Measurements from ENCODE around the gene EDDM13. TPM values are rescaled to one million over a fixed set of nuclear protein-coding genes. Genes with fewer than 3 reads are reported as not detected.

Gene EDDM13
- total and polyA plus RNA-seq, 2 of the 8 experiments (the other 6 are each of a cell fraction or from before 2014, with no cell fraction given), result not detected

DNA sequence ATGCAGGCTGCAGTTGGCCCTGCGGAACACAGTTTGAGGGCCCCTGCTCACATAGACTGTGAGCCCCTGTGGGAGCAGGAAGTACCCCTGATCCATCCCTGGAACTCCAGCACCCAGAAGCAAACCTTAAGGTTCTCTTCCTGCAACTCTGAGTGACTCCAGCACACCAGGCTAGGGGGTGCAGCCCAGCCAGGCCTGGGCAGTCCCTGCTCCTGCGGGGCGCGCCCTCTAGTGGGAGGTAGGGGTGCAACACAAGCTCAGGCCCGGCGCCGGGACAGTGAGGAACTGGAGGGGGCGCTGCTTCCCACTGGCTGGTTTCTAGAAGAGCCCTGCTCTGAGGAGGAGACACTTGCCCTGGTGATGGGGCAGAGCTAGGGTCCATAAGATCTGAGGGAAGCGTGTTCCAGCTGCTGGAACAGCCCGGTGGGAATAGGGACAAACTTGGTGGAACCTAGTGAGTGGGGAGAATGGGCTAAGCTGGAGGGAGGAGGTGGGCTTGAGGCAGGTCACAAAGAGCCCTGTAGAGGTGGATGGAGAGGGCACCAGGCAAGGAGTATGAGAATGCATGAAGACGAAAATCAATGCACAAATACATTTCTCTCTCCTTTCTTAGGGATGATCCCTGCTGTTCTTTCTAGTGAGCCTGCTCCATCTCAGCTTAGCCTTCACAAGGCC lies 37.1 kb downstream of the EDDM13 start:
- Histone ChIP-seq H3K23ac (ENCODE audit: insufficient read length) (no peak overlapping the region), H4K8ac (ENCODE audit: extremely low read depth, insufficient read depth, low read length) (no peak overlapping the region; the same call in 1 of the 2 replicates), H3K4me3 (ENCODE audit: extremely low read depth in 1 of 4, insufficient read depth in 2 of 4, low read depth in 3 of 4, low read length in 4 of 4) (no peak overlapping the region), H3K18ac (ENCODE audit: extremely low read depth, low read length) (no peak overlapping the region), H2AFZ (ENCODE audit: low read length) (no peak overlapping the region), H2BK5ac (ENCODE audit: low read depth, low read length) (no peak overlapping the region), H3K9me3 (ENCODE audit: insufficient read depth in 2 of 2, low read depth in 1 of 2, low read length in 1 of 2) (0 out of 4 replicates have a peak, but pooled peaks cover 0 to 3% of the 10 kb centered on the region in 2 experiments), H2BK120ac (replicated peaks; ENCODE audit: low read depth, low read length) (no peak overlapping the region), H2AK5ac (ENCODE audit: low read depth, low read length) (no peak overlapping the region), H3K79me1 (ENCODE audit: low read depth, low read length) (no peaks in the 10 kb centered on the region; the same call in 1 of the 2 replicates), H3K56ac (replicated peaks; ENCODE audit: insufficient read length, low read depth, low read length) (no peak overlapping the region), H4K91ac (replicated peaks; ENCODE audit: insufficient read length, low read length) (no peak overlapping the region), H2BK12ac (ENCODE audit: low read depth, low read length) (no peak overlapping the region; the same call in 1 of the 2 replicates), H3K4ac (replicated peaks; ENCODE audit: insufficient read length, low read depth, low read length) (no peak overlapping the region), H3K79me2 (ENCODE audit: control insufficient read depth in 1 of 2, insufficient read depth in 2 of 2, low read length in 2 of 2) (no peaks in the 10 kb centered on the region), H2BK15ac (ENCODE audit: low read length) (no peak overlapping the region; the same call in 1 of the 2 replicates), H3K14ac (ENCODE audit: insufficient read length) (no peak overlapping the region), H4K20me1 (replicated peaks in 1 of 2; ENCODE audit: control insufficient read depth in 1 of 2, insufficient read depth in 2 of 2, low read length in 2 of 2) (peaks cover 2% of the 10 kb centered on the region in 2 experiments), H3K4me1 (replicated peaks in 1 of 4; ENCODE audit: control insufficient read depth in 3 of 4, insufficient read depth in 4 of 4, low read length in 3 of 4) (peaks cover 0 to 3% (median 1%) of the 10 kb centered on the region in 4 experiments; a peak in 3 of 7 replicates), H2BK20ac (ENCODE audit: low read length) (no peak overlapping the region), H3K27me3 (replicated peaks in 1 of 4; ENCODE audit: control insufficient read depth in 3 of 4, extremely low read depth in 1 of 4, insufficient read depth in 3 of 4, low read length in 3 of 4) (no peaks in the 10 kb centered on the region), H3K23me2 (ENCODE audit: low read depth, low read length) (no peaks in the 10 kb centered on the region), H4K5ac (ENCODE audit: insufficient read length, low read depth, low read length) (no peak overlapping the region), H3K4me2 (ENCODE audit: insufficient read depth in 1 of 2, low read depth in 2 of 2, low read length in 2 of 2) (no peak overlapping the region), H3K9ac (replicated peaks in 1 of 4; ENCODE audit: extremely low read depth in 1 of 4, low read depth in 3 of 4, low read length in 3 of 4) (no peak overlapping the region), H3K36me3 (ENCODE audit: control insufficient read depth in 2 of 4, insufficient read depth in 4 of 4, low read length in 3 of 4) (no peaks in the 10 kb centered on the region), H3K27ac (ENCODE audit: low read depth, low read length) (no peak overlapping the region)
- ChIA-PET CTCF (ENCODE audit: partially characterized antibody) (interaction anchor here (0.5 to 2.9 kb wide), 70 partner anchors 8 to 1411 kb away, joined by 3 to 30 read pairs (median 4); partner anchors contain the start of genes EDDM13 and ZNF264), POLR2A (ENCODE audit: partially characterized antibody) (interaction anchor here (0.5 to 0.8 kb wide), 2 partner anchors 58 to 155 kb away, joined by 3 read pairs; no protein-coding TSS in a partner anchor)
- FAIRE-seq (no peak), DNase-seq (ENCODE audit: low read depth in 1 of 2, low spot score in 2 of 2) (peak; percentile 70 to 97)
- 69% methylated on average over 7 of the region's 11 CpGs; no CpG with 5 or more reads in 1 of the 2 experiments for WGBS, 2 experiments (ENCODE audit: extremely low coverage in 1 of 2, insufficient coverage in 1 of 2, insufficient read length in 1 of 2, insufficient replicate concordance in 2 of 2, low coverage in 1 of 2, low lambda C conversion rate in 2 of 2, missing lambda C conversion rate in 1 of 2)
- TF ChIP-seq SAP30 (IDR thresholded peaks at IDR 0.05; ENCODE audit: insufficient read depth, insufficient replicate concordance, low read length) (no peak), EZH2 (IDR thresholded peaks at IDR 0.05; ENCODE audit: low read depth, low read length, severe bottlenecking) (no peak), TEAD4 (IDR thresholded peaks at IDR 0.05; ENCODE audit: low read depth, low read length) (no peak), ASH2L (IDR thresholded peaks at IDR 0.05; ENCODE audit: low read length) (no peak), SRF (IDR thresholded peaks at IDR 0.05; ENCODE audit: low read depth, low read length) (0 out of 2 replicates have a peak, but pooled peaks have one; percentile 18), SUZ12 (IDR thresholded peaks at IDR 0.05; ENCODE audit: low read length) (no peak), RBBP5 (IDR thresholded peaks at IDR 0.05; ENCODE audit: borderline replicate concordance, low read depth, low read length) (no peak), EP300 (IDR thresholded peaks at IDR 0.05; ENCODE audit: borderline replicate concordance in 1 of 2, low read depth in 2 of 2, low read length in 2 of 2) (peak in 1 of 2 experiments; percentile 46; a peak in 1 of 3 replicates)
- TF ChIP-seq, protein P1, sequence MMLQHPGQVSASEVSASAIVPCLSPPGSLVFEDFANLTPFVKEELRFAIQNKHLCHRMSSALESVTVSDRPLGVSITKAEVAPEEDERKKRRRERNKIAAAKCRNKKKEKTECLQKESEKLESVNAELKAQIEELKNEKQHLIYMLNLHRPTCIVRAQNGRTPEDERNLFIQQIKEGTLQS (IDR thresholded peaks at IDR 0.05; ENCODE audit: insufficient read depth, low read depth, low read length), result peak; percentile 52; the same call in 1 of the 2 replicates
